HG03520 (cell line): ENCODE measurements around the gene PDE4A.
A peak's percentile ranks its signal among the peaks of the same experiment; 100 is the strongest.
"Not testable (repeated sequence)": the region's sequence is repeated elsewhere in the genome, so short reads cannot be mapped to it uniquely, and the experiment has no call there.

Experiments
- ATAC-seq: cut with Tn5 transposase; IDR thresholded peaks from one replicate; pipeline ENCODE4 v1.9.1; 2021; ENCODE audit warnings: mild to moderate bottlenecking, moderate library complexity; ENCODE audit not compliant: unreplicated experiment

Gene PDE4A

DNA sequence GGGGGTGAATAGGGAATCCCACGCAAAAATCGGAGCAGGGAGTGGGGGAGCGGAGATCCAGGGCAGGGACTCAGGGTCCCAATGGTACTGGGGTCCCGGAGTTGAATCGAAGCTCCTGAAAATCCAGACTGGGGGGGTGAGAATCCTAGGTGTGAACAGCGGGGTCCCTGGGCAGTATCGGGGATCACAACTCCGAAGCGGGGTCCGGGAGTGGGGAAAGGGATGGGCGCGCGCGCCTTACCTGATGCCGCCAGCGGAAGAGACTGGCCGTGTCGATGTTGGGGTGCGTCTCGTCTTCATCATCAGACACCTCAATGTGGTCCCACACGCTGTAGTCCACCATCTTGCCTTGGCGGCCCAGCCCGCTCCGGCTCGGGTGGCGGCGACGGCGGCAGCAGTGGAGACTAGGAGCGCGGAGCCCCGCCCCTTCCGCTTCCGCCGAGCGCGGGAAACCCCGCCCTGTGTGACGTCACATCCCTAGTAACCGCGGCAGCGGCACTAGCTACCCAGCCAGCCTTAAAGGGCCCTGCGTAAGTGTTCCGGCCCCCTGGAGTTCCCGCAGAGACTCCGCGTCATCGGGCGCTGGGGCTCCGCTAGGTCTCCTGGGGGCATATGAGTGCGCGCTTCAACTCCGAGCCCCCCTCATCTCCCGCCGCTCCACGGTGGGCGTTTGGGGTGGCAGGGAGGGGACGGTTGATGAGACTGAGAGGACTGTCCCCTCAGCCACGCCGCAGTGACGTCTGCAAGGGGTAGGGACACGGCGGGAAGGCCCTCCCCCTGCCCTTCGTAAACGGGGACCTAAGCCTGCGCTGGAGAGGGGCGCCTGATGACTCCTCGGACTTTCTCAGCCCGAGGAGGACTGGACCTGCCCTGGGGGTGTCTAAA, 17.0 kb upstream of the PDE4A start, which contains the start of gene CDC37:
Gene CDC37 (minus strand): TSS at position 406 of the 885 bp plus-strand sequence. CDS start 63 bp downstream, at position 343.
- ATAC-seq, result peak; percentile 75

DNA sequence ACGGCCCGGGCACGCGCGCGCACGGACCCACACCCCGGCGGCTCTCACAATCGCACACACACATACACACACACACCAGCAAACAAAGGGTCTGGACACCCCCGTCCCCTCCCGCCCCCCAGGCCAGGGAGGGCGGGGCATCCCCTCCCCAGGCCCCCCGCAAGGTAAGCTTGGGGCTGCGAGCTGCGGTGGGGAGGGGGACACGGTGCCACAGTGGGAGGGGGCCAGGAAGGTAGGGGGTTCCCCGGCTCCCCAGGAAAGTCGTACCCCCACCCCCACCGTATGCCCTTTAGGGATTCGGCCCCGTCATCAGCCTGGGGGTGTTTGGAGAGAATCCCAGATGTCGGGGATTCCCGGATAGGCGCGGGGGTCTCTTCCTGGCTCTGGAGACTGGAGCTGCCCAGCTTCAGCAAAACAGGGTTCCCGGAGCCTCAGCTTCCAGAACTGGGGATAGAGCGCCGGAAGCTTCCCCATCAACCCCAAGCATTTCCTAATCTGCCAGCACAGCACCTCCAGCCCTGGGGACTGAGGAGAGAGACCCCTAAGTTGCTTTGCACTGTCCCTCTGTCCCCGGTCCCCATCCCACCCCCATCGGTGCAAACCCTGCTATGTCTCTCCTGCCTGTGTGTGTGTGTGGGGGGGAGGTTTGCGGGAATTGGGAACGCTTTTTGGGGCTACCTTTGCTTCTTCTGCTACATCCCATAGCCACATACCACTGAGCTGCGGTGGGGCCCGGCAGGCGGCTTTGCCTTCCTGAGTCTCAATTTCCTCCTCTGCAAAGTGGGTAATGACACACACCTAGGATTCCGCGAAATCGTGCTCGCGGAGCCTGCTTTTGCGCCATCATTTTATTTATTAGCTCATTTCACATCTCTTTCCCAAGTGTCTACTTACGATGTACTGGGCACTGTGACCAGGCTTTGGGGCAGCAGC, 15.2 kb upstream of the PDE4A start:
- ATAC-seq, result no peak

DNA sequence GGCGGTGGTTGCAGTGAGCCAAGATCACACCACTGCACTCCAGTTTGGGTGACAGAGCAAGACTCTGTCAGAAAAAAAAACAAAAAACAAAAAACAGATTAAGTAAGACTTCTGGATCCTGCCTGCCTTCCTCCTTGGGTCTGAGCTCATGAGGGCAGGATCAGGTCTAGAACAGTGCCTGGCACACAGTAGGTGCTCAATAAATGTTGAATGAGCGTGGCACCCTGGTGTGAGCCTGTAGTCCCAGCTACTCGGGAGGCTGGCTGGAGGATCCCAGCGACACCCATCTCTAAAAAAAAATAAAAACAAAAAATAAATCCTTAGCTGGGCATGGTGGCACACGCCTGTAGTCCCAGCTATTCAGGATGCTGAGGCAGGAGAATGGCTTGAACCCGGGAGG, 14.1 kb upstream of the PDE4A start:
- ATAC-seq, result no peak

DNA sequence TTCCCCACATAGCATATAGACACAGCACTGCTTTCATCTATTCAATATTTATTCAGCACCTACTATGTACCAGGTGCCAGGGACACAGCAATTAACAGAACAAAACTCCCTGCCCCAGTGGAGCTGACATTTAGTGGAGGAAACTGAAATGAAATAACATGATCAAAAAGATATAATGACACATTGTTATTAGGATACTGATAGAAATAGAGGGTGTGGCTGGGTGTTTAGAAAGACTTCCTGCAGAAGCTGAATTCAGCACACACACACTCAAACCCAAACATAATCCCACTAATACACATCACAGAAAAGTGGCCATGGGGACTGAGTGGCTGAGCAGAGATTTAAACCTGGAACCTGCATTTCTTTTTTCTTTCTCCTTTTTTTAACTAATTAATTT, 13.2 kb upstream of the PDE4A start:
- ATAC-seq, result no peak

DNA sequence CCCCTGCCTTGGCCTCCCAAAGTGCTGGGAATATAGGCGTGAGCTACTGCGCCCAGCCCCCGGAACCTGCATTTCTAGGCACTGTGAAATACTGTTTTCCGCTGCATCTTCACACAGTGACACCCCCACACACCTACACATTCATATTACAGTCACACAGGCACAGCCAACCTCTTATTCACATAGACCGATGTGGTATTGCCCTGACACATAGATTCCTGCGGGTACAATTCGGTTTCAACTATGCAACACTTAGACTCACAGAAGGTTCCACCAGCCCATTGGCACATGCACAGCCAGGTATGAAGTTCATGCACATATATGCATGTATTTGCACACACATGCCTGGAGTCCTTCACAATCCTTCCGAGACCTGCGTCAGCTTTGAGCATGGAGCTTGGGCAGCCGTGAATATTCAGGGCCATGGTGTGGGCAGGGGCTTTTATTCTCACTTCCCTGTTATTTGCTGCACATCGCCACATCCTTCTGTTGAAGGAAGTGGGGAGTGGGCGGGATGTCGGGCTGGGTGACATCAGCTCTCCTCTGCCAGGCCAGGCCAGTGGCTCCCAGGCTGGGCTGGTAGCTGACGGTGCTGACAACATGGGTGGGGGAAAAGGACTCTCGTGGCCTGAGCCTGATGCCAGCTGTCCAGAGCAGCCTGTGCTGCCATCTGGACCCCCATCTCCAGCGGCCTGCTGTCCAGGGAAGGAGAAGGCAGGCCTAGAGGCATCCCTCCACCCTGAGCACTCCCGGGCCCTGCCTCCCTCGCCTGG, 11.6 kb upstream of the PDE4A start:
- no peak for ATAC-seq

DNA sequence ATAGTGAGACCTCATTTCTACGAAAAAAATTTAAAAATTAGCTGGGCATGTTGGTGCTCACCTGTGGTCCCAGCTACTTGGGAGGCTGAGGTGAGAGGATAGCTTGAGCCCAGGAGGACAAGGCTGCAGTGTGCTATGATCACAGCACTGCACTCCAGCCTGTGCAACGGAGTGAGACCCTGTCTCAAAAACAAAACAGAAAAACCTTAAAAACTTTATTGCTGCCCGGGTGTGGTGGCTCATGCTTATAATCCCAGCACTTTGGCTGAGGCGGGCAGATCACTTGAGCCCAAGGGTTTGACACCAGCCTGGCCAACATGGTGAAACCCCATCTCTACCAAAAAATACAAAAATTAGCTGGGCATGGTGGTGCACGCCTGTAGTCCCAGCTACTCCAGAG, 9.1 kb upstream of the PDE4A start:
- ATAC-seq, result not testable (repeated sequence)

DNA sequence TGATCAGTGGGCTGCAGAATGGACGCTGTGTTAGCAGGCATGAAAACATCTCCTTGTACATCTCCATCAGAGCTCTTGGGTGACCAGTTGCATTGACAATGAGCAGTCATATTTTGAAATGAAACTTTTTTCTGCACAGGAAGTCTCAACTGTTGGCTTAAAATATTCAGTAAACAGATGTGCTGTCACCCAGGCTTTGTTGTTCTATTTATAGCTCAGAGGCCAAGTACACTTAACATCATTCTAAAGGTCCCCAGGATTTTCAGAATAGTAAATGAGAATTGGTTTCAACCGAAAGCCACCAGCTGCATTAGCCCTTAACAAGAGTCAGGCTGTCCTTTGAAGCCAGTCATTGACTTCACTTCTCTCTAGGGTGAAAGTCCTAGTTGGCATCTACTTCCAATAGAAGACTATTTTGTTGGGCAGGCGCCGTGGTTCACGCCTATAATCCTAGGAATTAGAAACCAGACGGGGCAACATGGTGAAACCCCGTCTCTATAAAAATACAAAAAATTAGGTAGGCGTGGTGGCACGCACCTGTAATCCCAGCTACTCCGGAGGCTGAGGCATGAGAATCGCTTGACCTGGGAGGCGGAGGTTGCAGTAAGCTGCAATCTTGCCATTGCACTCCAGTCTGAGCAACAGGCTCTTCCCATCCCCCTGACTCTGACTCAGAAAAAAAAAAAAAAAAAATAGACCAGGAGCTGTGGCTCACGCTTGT, 7.9 kb upstream of the PDE4A start:
- ATAC-seq, result peak; percentile 39

DNA sequence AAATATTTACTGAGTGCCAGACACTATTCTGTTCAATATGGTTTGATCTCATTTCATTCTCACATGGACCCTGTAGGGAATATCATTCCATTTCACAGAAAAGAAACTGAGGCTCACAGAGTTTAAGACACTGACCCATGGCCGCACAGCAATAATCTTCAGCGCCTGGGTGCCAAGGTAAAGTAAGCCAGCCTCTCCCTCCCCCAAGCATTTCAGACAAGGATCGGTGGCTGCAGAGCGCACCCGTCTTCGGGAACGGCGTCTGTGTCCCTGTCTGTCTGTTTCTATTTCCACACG, 4.3 kb upstream of the PDE4A start:
- ATAC-seq, result peak; percentile 2

DNA sequence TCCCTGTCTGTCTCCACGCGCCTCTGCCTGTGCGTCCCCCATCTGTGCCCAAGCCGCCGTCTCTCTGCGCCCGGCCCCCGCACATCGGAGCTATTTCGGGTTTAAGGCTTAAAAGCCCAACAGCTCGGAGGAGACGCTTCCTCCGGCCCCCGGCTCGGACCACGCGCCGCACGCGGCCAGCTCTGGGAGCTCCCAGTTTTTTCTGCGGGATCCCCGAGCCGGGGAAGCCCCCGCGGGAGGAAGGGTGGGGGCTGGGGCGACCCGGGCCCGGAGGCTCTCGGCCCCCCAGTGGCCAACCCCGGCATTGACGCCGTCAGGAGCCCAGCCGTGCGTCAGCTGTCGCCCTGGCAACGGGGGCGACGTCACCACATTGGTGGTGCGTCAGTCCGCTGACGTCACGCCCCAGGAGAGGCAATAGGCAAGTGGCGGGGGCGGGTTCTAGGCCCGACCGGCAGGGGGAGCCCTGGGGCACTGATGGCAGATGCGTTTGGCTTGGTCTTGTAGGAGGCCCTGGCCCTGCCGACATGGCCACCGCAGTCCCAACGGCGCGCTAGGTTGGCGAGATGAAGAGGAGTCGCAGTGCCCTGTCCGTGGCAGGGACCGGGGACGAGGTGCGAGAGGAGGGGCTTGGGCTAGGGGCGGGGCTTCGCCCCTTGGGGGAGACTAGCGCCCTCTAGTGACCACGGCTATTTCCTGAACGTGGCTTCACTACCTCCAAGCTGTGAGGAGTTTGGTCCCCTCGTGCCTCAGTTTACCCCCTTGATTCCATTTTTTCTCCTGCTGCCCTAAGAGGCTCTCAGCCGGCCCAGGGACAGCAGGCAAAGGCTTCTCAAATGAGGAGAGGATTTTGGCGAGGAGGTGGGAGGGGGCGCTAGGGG, 3.7 kb upstream of the PDE4A start:
- peak; percentile 40 for ATAC-seq

DNA sequence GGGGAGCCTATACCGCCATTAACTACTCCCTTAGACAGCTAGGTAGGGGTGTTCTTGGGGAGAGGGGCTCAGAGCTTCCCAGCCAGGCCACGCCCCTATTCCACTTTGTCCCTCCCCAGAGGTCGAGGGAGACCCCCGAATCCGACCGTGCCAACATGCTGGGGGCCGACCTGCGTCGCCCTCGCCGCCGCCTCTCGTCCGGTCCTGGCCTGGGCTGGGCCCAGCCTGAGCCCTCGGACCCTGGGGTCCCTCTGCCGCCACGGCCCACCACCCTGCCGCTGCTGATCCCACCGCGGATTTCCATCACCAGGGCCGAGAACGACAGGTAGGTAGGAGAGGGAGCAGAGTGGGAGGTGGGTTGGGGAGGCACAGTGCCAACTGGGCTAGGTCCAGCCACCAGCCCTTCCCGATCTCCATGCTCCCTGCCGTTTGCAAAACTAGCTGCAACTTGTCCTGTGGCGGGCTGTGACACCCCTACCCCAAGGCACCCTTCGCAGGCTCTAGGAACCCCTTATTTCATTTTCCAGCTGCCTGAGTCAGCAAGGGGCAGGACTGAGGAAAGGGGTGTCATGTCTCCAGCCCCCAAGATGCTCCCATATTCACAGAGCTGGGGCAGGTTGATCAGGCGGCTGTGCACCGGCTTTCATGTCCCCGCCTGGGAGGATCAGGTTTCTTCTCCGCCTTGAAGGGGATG, 2.6 kb upstream of the PDE4A start:
- no peak for ATAC-seq

DNA sequence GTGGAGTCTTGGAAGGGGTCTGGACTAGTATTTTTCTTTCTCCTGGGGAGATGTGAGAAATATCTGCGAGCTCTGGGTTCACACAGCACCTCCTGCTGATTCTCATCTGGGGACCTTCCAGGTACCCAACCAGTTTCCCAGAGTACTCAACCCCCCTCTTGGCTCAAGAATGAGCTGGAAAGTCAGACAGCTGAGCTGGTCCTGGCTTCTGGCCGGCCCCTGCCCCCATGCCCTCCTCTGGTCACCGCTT, 2.2 kb upstream of the PDE4A start:
- no peak for ATAC-seq

DNA sequence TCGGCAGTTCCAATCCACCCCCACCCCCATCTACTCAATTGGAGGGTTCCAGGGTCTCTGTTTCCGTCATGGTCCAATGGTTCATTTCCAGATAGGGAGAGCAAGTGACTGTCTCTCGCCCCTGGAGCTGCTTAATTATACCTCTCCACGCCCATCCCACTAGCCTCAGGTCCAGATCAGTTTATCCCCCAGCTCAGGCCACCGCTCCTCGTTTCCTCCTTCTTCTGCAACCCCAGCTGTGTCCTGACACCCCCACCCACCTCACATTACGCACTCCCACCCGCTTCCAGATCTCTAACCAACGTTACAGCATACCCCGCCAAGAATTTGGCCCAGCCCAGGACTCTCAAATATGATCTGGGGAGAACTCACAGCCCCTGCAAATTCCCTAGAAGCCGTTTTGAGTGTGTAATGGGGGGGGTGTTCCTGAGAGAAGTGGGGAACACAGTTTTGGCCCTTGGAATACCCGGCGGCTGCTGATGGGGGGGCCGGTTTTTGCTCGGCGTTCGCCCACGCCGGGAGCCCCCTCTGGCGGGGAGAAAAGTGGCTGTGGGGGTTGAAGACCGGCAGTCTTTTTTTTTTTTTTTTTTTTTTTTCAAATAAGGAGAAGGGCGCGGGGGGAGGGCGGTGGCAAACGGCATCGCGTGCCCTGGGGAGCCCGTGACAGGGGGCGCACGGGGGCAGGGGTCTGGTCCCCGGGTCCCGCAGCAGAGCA, 1.7 kb upstream of the PDE4A start:
- ATAC-seq, result no peak

DNA sequence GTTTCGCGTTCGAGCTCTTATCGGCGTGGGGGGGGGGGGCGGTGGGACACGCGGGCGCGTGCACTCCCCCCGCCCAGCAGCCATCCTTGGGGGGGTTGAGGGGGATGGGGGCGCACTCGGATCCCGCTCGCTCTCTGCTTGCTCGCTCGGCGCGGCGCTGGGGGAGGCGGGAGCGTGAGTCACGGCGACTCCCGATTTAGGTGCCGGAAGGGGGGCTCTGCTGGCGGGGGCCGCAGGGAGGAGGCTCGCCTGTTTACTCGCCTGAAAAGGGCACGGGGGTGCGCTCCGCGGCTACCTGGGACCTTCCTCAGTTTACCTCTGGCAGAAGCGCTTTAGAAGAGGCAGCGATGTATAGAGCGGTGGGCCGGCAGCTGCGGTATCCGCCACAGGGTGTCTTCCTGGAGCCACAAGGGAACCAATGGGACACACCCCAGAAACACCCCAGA, 1.1 kb upstream of the PDE4A start:
- no peak for ATAC-seq

DNA sequence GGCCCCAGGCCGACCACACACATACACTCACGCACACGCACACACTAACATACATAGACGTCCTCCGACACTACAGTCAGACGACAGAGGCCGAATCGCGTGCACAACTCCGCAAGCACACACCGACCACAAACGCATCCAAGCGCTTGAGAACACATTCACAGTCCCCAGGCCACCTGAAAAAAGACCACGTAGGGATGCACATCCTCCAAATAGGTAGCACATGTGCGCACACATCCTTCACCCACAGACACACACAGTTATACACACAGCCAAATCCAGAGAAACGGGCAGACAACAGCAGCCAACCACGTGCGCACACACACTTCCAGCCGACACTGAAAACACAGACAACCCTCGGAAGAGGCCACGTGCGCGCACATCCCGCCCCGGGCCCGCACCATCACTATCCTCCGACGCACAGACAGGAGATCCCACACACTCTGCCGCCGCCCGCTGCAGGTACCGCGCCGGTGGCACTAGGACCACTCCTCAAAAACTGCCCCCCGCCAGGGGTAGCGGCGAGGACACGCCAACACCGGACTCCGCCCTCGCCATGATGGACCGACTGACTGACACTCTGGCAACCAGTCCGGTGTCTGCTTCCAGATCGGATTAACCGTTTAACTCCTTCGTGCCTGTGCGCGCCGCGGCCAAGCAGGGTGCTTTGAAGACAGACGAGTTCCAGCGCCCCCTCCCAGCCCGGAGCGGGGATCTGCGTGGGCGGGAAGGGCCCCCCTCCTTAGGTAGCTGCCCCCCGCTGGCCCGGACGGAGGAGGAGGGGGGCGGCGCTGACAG, 493 bp upstream of the PDE4A start:
- ATAC-seq, result no peak

DNA sequence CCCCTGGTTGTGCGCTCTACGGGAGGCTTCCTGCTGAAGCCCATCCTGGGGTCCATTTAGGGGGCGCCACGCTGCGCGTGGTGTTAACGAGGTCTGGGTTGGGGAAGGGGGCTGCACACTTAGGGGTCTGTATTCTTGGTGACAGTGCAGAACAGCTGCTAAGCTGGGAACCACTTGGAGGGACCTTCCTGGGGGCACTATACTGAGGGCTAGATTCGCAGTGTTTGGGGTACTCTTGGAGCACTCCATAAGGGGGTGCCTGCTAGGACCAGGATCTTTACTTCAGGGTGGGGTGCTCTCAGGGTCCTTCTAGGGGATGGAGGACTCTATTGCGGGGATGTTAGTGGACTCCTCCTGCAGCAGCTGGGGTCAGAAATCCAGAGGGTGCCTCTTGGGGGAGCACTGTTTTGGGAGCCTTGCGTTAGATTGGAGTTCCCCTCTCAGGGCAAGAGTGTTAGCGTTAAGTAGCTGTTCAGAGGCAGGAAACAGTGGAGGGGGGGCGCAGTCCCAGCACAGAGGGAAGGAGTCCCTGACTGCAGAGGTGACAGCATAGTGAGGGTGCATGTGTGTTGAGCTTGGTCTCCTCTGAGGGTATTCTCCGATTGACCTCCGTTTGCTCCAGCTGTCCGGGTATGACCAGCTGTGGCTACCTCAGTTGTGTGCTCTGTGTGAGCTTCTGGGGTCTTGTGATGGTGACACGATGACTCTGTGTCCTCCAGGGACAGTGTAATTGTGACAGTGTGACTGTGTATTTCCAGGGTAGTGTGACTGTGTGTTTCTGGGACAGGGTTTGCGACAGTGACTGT, 1.1 kb downstream of the PDE4A start:
- no peak for ATAC-seq

DNA sequence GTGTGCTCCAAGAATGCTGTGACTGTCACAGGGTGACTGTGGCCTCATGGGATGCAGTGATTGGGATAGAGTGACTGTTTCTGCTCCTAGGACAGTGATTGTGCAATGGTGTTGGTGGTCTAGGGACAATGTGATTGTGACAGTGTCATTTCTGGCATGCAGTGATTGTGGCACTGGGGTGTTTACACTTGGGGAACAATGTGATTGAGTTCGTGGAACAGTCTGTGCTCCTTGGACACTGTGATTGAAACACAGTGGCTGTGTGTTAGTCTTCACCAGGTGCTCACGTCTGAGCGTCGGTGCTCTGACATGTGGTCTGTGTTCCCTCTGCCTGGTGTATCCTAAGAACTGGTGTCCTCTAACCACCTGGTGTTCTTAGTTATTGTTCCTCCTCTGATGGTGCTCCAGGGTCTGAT, 1.7 kb downstream of the PDE4A start:
- no peak for ATAC-seq

DNA sequence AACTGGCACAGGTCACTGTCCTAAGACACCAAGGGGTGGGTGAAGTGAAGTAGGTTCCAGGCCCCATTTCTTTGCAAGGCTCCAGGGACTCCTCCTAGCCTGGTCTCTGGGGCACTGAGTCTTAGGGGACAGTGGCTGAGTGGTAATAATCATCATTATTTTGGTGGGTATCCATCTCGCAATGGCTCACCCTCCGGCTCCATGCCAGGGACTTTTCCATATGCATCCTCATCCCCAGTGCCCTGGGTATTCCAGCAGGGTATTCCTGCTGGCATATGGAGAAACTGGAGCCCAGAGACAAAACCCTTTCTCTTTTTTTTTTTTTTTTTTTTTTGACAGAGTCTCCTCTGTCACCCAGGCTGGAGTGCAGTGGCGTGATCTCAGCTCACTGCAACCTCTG, 2.5 kb downstream of the PDE4A start:
- ATAC-seq, result no peak
